Naive B cell (primary cell): Measurements from ENCODE around the gene FBXO21. TPM values are rescaled to one million over a fixed set of nuclear protein-coding genes. Genes with fewer than 3 reads are reported as not detected.

Experiments used
- ATAC-seq, 2 donors: fragments of 150-1000 bp; cut with Tn5 transposase; 2 replicates each; pipeline ENCODE4 v1.10.0; 2021; ENCODE audit warnings: low read depth in 2 of 2, mild to moderate bottlenecking in 2 of 2, moderate library complexity in 2 of 2
- DNase-seq: peaks from one replicate; pipeline ENCODE4 v3.0.0; 2022
- H3K27ac Mint-ChIP-seq, 6 donors: one replicate each; pipeline ENCODE4 v1.8.0; 2020 to 2022; ENCODE audit warnings: mild to moderate bottlenecking in 6 of 6, mixed read lengths in 6 of 6, moderate library complexity in 5 of 6, inconsistent platforms in 2 of 6
- H3K27me3 Mint-ChIP-seq, 3 donors: one replicate each; pipeline ENCODE4 v1.8.0; 2021 to 2022; ENCODE audit warnings: mixed read lengths in 3 of 3, mild to moderate bottlenecking in 1 of 3
- H3K36me3 Mint-ChIP-seq, 2 donors: one replicate each; pipeline ENCODE4 v1.8.0; 2020 to 2022; ENCODE audit warnings: mixed read lengths in 2 of 2, inconsistent platforms in 1 of 2, mild to moderate bottlenecking in 1 of 2
- H3K4me1 Mint-ChIP-seq, 3 donors: one replicate each; pipeline ENCODE4 v1.8.0; 2020 to 2022; ENCODE audit warnings: mixed read lengths in 3 of 3, inconsistent platforms in 1 of 3, mild to moderate bottlenecking in 1 of 3, moderate library complexity in 1 of 3
- H3K4me3 Mint-ChIP-seq, 8 donors: one replicate each; pipeline ENCODE4 v1.8.0; 2020 to 2022; ENCODE audit warnings: mild to moderate bottlenecking in 8 of 8, mixed read lengths in 8 of 8, moderate library complexity in 8 of 8, inconsistent platforms in 2 of 8
- H3K9me3 Mint-ChIP-seq, 7 donors: one replicate each; pipeline ENCODE4 v1.8.0; 2020 to 2022; ENCODE audit warnings: mixed read lengths in 7 of 7, mild to moderate bottlenecking in 5 of 7, inconsistent platforms in 2 of 7, moderate library complexity in 1 of 7
- polyA plus RNA-seq, 6 donors: library from polyadenylated mRNA; unstranded; fragments of 300-500 nt; fragmentation: Illumina TruSeq; gene quantifications; one replicate each; pipeline ENCODE4 v1.2.3, GENCODE V29; 2021; ENCODE audit warnings: low read depth in 6 of 6

The FBXO21 gene
- polyA plus RNA-seq, 6 donors from 2014 or later = 46.0 to 61.5 (median 49.6) TPM

DNA sequence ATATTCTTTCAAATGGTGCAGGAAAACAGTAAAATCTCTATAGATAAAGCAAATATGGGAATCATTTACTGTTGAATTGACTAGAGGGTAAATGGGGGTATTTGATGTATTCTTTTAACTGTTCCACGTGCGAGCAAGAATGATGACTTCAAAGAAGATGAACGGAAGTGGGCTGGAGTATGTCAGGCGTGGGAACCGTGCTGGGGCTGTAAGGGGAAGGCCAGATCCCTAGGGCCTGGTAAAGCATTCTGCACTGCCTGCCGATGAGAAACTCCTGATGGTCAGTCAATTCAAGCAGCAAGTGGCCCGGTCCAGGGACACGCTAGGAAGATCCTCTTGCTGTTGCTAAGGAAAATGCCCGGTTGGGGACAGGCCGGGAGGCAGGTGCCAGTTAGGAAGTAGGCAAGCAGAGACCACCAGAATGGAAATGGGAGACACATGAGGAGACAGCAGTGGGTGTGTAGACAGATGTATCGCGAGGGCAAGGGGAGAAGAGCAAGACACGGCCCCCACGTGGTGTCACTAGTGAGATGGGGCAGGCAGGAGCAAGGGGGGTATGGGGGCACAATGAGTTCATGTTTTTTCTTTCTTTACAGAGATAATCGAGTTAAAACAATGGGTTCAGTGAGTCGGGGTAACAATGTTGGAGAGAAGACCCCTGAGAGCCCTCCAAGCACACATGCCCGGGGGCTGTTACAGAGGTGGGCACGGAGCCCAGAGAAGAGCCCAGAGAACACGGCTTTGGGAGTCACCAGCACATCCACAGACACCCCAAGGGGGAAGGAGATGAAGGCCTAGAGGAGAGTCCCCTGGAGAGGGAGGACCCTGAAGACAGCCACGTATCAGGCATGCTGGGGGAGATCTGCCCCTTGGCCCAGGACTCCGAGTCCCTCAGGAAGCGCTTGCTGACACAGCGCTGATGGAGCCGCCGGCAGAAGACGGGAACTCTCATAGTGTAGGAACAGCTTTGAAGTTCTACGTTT lies 37.2 kb downstream of the FBXO21 start:
- Mint-ChIP-seq H3K9me3 (no peaks in the 10 kb centered on the region), H3K27me3 (no peaks in the 10 kb centered on the region), H3K27ac (peak overlapping the region in 4 of 6 donors; percentile 2 to 89 (median 39)), H3K4me3 (no peak overlapping the region), H3K4me1 (peaks cover 5 to 8% (median 7%) of the 10 kb centered on the region in 3 donors), H3K36me3 (peaks cover 24 to 43% of the 10 kb centered on the region in 2 donors)
- DNase-seq (no peak), ATAC-seq (no peak)

DNA sequence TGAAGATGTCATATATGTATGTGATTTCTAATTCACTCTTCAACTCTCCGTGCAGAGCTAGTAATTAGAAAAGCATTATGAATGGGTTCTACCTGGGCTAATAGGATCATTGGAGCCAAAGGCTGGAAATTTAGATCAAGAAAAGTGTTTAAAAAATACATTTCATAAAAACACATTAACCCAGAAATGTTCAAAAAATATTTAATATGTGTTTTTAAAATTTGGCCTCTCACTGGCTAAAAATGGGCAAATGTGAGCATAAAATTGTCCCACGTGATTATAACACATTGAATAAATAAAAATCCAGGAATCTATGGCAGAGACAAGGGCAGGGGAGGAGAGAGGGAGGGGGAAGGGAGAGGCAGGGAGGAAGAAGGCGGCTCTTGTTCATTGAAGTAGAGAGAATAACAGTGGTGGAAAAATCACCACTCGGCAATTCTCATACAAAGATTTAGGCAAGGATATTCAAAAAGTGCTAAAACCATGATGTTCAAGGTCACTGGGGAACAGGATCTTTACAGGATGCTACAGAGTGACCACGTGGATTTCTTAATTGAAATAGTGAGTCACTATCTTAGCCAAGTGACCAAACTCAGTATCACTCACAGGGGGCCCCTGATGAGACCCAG lies 38.8 kb downstream of the FBXO21 start:
- H3K4me3 Mint-ChIP-seq = no peak overlapping the region
- no peaks in the 10 kb centered on the region for H3K27me3 Mint-ChIP-seq
- peaks cover 14 to 35% of the 10 kb centered on the region in 2 donors for H3K36me3 Mint-ChIP-seq
- H3K9me3 Mint-ChIP-seq = no peaks in the 10 kb centered on the region
- DNase-seq = no peak
- H3K4me1 Mint-ChIP-seq = peaks cover 5 to 9% (median 8%) of the 10 kb centered on the region in 3 donors
- no peak for ATAC-seq
- H3K27ac Mint-ChIP-seq = peak overlapping the region in 2 of 6 donors; percentile 66 to 79

DNA sequence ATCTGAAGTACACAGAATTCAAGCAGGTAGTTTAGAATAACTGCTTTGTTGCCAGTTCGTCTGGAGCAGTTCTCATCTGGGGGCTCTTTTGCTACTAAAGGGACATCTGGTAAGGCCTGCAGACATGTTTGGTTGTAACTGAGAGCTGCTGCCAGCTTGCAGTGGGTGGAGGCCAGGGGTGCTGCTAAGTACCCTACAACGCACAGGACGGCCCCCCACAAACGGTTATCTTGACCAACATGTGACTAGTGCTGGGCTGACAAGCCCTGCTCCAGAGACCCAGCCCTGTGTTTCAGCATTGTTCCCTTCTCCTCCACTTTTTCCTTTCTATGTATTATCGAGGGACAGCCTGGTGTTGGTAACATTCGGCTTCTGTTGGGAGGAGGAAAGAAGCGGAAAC lies 40.8 kb downstream of the FBXO21 start:
- H3K4me1 Mint-ChIP-seq = peaks cover 5 to 9% (median 8%) of the 10 kb centered on the region in 3 donors
- no peak for ATAC-seq
- peak overlapping the region in 1 of 8 donors; percentile 61 for H3K4me3 Mint-ChIP-seq
- H3K27me3 Mint-ChIP-seq = no peaks in the 10 kb centered on the region
- H3K36me3 Mint-ChIP-seq = peaks cover 9 to 29% of the 10 kb centered on the region in 2 donors
- no peak for DNase-seq
- peak overlapping the region in 3 of 6 donors; percentile 30 to 65 (median 49) for H3K27ac Mint-ChIP-seq
- no peaks in the 10 kb centered on the region for H3K9me3 Mint-ChIP-seq

DNA sequence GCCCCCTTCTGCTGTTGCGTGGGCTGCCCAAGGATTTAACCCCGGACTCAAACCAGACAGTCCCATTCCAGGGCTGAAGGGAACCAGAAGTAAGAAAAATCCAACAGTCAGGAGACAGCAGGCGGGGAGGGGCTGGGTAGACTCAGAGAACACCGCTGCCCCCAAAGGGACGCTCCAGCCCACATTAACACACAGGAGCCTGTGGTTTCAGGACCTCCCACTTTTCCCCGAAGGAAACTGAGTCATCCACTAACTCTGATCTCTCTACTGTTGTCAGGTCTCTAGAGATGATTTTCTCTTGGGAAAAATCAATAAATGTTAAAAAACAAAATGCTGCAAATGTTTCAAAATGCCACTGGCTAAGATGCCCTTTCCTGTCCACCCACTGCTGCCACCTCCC lies 41.6 kb downstream of the FBXO21 start:
- H3K4me1 Mint-ChIP-seq = peaks cover 5 to 9% (median 8%) of the 10 kb centered on the region in 3 donors
- no peaks in the 10 kb centered on the region for H3K9me3 Mint-ChIP-seq
- no peaks in the 10 kb centered on the region for H3K27me3 Mint-ChIP-seq
- ATAC-seq (no peak), DNase-seq (no peak)
- H3K36me3 Mint-ChIP-seq = peaks cover 9 to 27% of the 10 kb centered on the region in 2 donors
- peak overlapping the region in 3 of 6 donors; percentile 52 to 86 (median 69) for H3K27ac Mint-ChIP-seq
- no peak overlapping the region for H3K4me3 Mint-ChIP-seq

DNA sequence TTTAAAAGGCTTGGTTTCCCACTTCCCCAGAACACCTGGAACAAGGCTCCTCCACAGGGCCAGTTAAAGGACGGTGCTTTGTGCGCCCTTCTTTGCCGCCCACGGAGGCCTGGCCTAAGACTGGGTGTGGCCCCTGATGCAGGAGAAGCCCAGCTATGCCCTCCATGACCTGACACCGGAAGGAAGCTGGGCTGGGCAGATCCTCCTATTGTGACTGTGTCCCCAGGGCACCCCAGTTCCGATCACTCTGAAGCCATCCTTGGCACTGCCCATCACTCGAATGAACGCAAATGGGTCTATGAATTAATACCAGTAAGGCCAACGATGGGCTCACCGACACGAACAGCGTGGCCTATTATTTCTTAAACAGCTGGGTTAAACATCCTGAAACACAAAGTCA lies 42.6 kb downstream of the FBXO21 start:
- no peaks in the 10 kb centered on the region for H3K9me3 Mint-ChIP-seq
- H3K4me3 Mint-ChIP-seq = no peak overlapping the region
- H3K27ac Mint-ChIP-seq = peak overlapping the region in 2 of 6 donors; percentile 4 to 86
- H3K4me1 Mint-ChIP-seq = peaks cover 5 to 9% (median 8%) of the 10 kb centered on the region in 3 donors
- ATAC-seq (no peak), DNase-seq (no peak)
- no peaks in the 10 kb centered on the region for H3K27me3 Mint-ChIP-seq
- peaks cover 17% of the 10 kb centered on the region in 2 donors for H3K36me3 Mint-ChIP-seq

DNA sequence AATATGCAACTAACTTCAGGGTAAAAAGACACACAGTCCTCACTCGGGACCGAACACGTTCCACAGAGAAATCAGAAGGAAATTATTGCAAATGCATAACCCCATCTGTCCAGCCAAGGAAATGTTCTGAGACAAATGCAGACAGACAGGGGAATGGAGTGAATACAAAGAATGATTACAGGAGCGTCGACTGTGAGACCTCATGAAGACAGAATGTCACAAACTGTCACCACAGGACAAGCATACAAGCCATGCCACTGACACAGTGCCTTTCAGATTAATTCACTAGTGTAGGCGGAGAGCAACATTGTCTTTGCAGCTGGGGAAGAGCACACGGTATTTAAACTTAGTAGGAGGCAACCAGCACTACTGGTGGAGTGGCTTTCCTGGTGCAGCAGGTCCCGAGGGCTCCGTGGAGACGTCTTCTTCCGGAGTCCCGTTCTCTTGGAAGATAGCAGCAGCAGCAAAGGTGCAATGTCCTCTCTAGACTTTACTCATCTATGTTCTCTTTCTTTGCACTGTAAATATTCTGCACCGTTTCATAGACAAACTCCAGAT lies 44.6 kb downstream of the FBXO21 start:
- Mint-ChIP-seq H3K36me3 (peaks cover 12 to 19% of the 10 kb centered on the region in 2 donors), H3K27ac (peak overlapping the region in 1 of 6 donors; percentile 17)

DNA sequence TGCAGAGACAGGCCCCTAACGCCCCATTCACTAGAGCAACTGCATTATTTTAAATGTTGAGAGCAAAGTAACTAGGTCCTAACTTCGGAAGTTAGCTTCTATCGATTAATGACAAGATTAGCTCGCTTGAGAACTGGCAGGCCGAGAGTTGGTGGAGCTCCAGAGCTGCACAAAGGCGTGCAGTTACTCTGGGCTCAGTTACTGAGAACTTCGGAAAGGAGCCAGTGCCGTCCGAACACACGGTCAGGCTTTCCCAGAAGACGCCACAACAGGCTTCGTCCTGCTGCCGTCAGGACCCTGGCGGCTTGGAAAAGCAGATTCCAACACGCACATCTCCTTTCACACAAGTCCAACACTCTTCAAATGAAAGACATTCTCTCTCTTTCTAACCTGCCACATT lies 45.7 kb downstream of the FBXO21 start:
- no peak overlapping the region for H3K4me3 Mint-ChIP-seq
- H3K36me3 Mint-ChIP-seq = peaks cover 9 to 19% of the 10 kb centered on the region in 2 donors

More for the DNA sequence above, 44.6 kb downstream of the FBXO21 start:
- no peak overlapping the region for H3K4me3 Mint-ChIP-seq
- ATAC-seq (no peak), DNase-seq (no peak)
- H3K9me3 Mint-ChIP-seq = no peaks in the 10 kb centered on the region
- H3K27me3 Mint-ChIP-seq = no peaks in the 10 kb centered on the region
- peaks cover 2 to 5% (median 2%) of the 10 kb centered on the region in 3 donors for H3K4me1 Mint-ChIP-seq

DNA sequence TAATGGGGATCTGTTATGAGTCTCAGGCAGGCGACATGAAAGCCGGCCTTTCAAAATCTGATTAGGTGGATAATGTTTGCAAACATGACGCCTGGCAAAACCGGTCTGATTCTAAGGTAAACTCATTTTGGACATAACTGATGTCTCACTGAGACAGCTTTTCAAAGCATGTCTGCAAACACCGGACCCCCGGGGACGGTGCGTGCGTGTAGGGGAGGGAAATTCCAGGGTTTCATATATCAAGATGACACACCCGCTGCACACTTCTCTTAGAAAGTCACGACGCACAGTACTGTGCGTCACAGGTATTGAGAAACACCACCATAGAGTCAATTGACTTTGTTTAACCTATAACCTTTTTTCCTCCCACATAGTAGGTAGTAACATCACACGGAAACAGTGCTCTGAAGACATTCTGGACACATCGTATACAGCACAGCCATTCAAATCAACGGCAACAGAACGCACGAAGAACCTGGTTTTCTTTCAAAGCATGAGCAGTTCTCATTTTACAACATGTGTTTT lies 47.2 kb downstream of the FBXO21 start:
- H3K36me3 Mint-ChIP-seq = peaks cover 4 to 14% of the 10 kb centered on the region in 2 donors
- DNase-seq = no peak
- H3K9me3 Mint-ChIP-seq = no peaks in the 10 kb centered on the region

More for the DNA sequence above, 45.7 kb downstream of the FBXO21 start:
- Mint-ChIP-seq H3K27ac (peak overlapping the region in 2 of 6 donors; percentile 24 to 38), H3K9me3 (no peaks in the 10 kb centered on the region), H3K4me1 (peaks cover 0 to 2% (median under 1%) of the 10 kb centered on the region in 3 donors), H3K27me3 (no peaks in the 10 kb centered on the region)
- DNase-seq = no peak
- no peak for ATAC-seq

DNA sequence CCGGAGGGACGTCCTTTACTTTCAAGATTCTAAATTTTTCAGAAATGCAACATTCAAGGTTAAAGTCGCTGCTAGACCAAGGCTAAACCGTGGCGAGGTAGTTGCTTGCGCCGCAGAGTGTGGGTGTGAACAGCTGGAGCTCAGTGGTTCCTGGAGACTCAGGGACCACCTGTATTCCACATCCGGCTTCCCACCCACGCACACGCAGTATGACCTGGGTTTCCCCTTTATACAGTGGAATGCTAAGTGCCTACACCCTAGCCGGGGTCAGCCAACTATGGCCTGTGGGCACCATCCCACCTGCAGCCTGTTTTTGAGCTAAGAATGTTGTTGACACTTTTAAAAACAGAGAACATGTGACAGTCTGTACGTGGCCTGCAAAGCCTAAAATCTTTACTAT lies 48.2 kb downstream of the FBXO21 start:
- ATAC-seq (peak; percentile 58 to 73), DNase-seq (peak; percentile 12)
- Mint-ChIP-seq H3K4me1 (peaks cover 0 to 4% (median 2%) of the 10 kb centered on the region in 3 donors), H3K4me3 (no peak overlapping the region), H3K27ac (peak overlapping the region in 3 of 6 donors; percentile 65 to 87 (median 74)), H3K36me3 (peaks cover 0 to 11% of the 10 kb centered on the region in 2 donors), H3K27me3 (no peaks in the 10 kb centered on the region), H3K9me3 (no peaks in the 10 kb centered on the region)

More for the DNA sequence above, 47.2 kb downstream of the FBXO21 start:
- H3K4me1 Mint-ChIP-seq = peaks cover 0 to 4% (median 2%) of the 10 kb centered on the region in 3 donors
- H3K27me3 Mint-ChIP-seq = no peaks in the 10 kb centered on the region
- peak in 1 of 2 donors; percentile 49 for ATAC-seq
- peak overlapping the region in 4 of 6 donors; percentile 21 to 87 (median 60) for H3K27ac Mint-ChIP-seq
- H3K4me3 Mint-ChIP-seq = peak overlapping the region in 1 of 8 donors; percentile 16

DNA sequence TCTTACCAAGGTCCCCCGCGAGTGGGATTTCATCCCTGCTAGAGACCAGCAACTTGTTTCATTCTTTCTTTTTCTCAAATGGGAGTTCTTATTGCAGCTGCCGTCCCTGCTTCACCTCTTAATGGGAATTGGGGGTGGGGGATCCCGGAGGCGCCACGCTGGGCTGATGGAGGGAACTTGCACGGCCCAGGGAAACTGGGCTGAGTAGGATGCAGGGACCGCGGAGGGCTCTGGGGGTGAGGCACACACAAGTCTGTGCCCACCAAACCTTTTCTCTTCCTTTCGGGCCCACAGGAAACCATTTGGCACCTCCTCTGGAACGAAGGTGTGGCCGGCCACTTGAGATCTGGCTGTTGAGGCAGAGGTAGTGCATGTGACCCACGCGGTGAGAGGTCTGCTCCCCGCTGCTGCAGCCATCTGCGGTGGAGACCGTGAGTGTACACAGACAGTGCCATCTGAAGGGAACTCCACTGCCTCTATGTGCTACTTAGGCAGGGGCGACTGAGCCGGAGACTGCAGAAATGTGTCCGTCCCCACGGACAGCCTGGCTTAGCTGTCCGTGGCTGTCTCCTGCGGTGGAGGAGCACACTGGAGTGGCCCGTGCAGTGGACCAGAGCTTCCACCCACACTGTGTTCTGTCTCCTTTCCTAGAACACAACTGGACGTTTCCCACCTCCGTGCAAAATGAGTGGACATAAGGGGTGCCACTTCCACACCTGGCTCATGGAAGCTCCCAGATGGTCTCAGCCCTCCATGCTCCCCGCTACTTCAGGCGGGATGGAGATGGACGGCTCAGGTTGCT lies 49.0 kb downstream of the FBXO21 start:
- peaks cover 0 to 4% (median 0%) of the 10 kb centered on the region in 3 donors for H3K4me1 Mint-ChIP-seq
- H3K27ac Mint-ChIP-seq = peak overlapping the region in 2 of 6 donors; percentile 47 to 65
- DNase-seq = no peak
- peaks cover 0 to 11% of the 10 kb centered on the region in 2 donors for H3K36me3 Mint-ChIP-seq
- no peak overlapping the region for H3K4me3 Mint-ChIP-seq
- no peaks in the 10 kb centered on the region for H3K9me3 Mint-ChIP-seq
- ATAC-seq = no peak
- no peaks in the 10 kb centered on the region for H3K27me3 Mint-ChIP-seq

DNA sequence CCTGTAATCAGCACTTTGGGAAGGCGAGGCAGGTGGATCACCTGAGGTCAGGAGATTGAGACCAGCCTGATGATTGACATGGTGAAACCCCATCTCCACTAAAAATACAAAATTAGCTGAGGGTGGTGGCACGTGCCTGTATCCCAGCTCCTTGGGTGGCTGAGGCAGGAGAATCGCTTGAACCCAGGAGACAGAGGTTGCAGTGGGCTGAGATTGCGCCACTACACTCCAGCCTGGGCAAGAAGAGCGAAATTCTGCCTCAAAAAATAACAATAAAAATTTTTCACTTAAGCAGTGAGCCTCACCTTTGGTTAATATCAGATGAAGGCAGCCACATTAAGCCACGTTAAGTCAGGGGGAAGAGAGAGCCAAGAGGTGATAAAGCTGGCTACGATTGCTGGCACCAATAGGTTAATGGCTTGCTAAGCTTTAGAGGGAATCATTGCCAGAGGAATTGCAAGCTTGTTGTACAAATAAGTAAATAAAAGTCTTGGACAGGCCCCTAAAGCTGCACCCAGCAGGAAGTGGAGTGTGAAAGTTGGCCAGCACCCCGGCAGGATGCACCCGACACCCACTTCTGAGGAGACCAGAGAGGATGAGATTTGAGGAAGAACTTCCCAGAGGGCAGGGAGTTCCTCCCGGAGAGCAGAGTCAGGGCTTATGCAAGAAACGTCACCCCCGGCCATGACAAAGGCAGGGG lies 49.7 kb downstream of the FBXO21 start:
- Mint-ChIP-seq H3K4me3 (no peak overlapping the region), H3K9me3 (no peaks in the 10 kb centered on the region), H3K27me3 (no peaks in the 10 kb centered on the region), H3K27ac (peak overlapping the region in 1 of 6 donors; percentile 64), H3K4me1 (peaks cover 0 to 4% (median 0%) of the 10 kb centered on the region in 3 donors), H3K36me3 (peaks cover 0 to 11% of the 10 kb centered on the region in 2 donors)
- DNase-seq (no peak), ATAC-seq (no peak)
